Effector memory CD4-positive, alpha-beta T cell (primary cell): ENCODE data around the gene ACOXL.

Experiments used
- DNase-seq, 3 donors: peaks; one replicate each; pipeline ENCODE4 v3.0.0-alpha.2; 2020
- H3K27ac ChIP-seq: 2 replicates; pipeline ENCODE4 v1.7.0; 2013; ENCODE audit warnings: mild to moderate bottlenecking, low read length, moderate library complexity; ENCODE audit not compliant: insufficient read depth, poor library complexity, severe bottlenecking
- H3K27me3 ChIP-seq: replicated peaks from 2 replicates; pipeline ENCODE4 v1.7.0; 2013; ENCODE audit warnings: mild to moderate bottlenecking, low read length; ENCODE audit not compliant: insufficient read depth, control insufficient read depth, poor library complexity, severe bottlenecking
- H3K36me3 ChIP-seq: 2 replicates; pipeline ENCODE4 v1.7.0; 2013; ENCODE audit warnings: mild to moderate bottlenecking, low read length, moderate library complexity; ENCODE audit not compliant: control insufficient read depth, insufficient read depth
- H3K4me1 ChIP-seq: 2 replicates; pipeline ENCODE4 v1.7.0; 2013; ENCODE audit warnings: low read length, mild to moderate bottlenecking; ENCODE audit not compliant: control insufficient read depth, insufficient read depth, poor library complexity, severe bottlenecking
- H3K4me3 ChIP-seq: 2 replicates; pipeline ENCODE4 v1.7.0; 2013; ENCODE audit warnings: low read length, low read depth, mild to moderate bottlenecking; ENCODE audit not compliant: insufficient read depth, poor library complexity, severe bottlenecking
- H3K9me3 ChIP-seq: 2 replicates; pipeline ENCODE4 v1.7.0; 2013; ENCODE audit warnings: mild to moderate bottlenecking, low read length, moderate library complexity; ENCODE audit not compliant: control insufficient read depth

The ACOXL gene

DNA sequence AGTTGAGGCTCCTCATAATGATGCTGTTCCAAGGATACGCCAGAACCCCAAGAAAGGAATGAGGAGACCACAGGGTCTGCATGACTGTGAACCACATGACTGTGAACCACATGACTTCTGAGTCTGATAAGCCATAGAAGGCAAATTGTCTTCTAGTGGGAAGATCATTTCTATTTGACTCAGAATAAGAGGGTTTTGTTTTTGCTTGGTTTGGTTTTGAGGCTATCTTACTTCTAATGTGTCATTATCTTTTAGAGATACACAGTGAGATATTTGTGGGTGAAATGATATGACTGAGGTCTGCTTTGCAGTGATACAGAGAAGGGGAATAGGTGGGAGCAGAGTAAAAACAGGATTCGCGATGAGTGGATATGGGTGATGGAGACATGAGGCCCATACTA, 359.4 kb downstream of the ACOXL start:
- Histone ChIP-seq H3K36me3 (no peaks in the 10 kb centered on the region), H3K4me3 (no peak overlapping the region), H3K27ac (no peak overlapping the region), H3K4me1 (no peaks in the 10 kb centered on the region), H3K9me3 (no peaks in the 10 kb centered on the region), H3K27me3 (no peaks in the 10 kb centered on the region)
- no peak for DNase-seq

DNA sequence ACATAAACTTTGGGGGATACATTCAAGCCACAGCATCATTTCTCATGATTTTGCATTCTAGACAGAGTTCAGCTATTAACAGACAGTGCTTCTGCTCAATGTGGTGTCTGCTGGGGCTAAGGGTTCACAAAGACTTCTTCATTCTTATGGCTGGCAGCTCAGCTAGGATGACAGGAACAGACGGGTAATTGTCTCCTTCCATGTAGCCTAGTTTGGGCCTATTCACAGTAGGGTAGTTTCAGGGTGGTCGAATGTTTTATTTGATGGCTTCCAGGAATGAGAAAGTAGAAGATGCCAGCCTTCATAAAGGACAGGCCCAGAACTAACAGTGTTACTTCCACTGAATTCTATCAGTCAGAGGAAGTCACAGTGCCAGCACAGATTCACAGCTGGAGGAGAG, 362.3 kb downstream of the ACOXL start:
- H3K4me3 ChIP-seq, result no peak overlapping the region
- no peaks in the 10 kb centered on the region for H3K36me3 ChIP-seq
- no peak for DNase-seq
- no peak overlapping the region for H3K27ac ChIP-seq
- no peaks in the 10 kb centered on the region for H3K4me1 ChIP-seq
- no peaks in the 10 kb centered on the region for H3K27me3 ChIP-seq
- H3K9me3 ChIP-seq, result no peaks in the 10 kb centered on the region

DNA sequence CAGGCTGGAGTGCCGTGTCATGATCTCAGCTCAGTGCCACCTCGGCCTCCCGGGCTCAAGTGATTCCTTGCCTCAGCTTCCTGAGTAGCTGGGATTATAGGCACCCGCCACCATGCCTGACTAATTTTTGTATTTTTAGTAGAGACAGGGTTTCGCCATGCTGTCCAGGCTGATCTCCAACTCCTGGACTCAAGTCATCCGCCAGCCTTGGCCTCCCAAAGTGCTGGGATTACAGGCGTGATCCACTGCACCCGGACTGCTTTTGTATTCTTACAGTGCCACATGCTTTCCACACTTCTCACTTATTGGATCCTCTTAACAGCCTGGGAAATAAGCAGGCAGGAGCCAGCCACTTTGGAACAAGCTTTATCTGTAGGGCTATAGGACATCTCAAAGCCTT, 363.1 kb downstream of the ACOXL start:
- H3K27ac ChIP-seq, result no peak overlapping the region
- no peak for DNase-seq
- H3K36me3 ChIP-seq, result no peaks in the 10 kb centered on the region
- no peak overlapping the region for H3K4me3 ChIP-seq
- H3K4me1 ChIP-seq, result no peaks in the 10 kb centered on the region
- H3K9me3 ChIP-seq, result no peaks in the 10 kb centered on the region
- H3K27me3 ChIP-seq, result no peaks in the 10 kb centered on the region

GRCh38 chr2:111099402-111099801, 367.0 kb downstream of the ACOXL start:
- Histone ChIP-seq H3K27me3 (no peaks in the 10 kb centered on the region), H3K27ac (no peak overlapping the region)
- DNase-seq, result no peak

DNA sequence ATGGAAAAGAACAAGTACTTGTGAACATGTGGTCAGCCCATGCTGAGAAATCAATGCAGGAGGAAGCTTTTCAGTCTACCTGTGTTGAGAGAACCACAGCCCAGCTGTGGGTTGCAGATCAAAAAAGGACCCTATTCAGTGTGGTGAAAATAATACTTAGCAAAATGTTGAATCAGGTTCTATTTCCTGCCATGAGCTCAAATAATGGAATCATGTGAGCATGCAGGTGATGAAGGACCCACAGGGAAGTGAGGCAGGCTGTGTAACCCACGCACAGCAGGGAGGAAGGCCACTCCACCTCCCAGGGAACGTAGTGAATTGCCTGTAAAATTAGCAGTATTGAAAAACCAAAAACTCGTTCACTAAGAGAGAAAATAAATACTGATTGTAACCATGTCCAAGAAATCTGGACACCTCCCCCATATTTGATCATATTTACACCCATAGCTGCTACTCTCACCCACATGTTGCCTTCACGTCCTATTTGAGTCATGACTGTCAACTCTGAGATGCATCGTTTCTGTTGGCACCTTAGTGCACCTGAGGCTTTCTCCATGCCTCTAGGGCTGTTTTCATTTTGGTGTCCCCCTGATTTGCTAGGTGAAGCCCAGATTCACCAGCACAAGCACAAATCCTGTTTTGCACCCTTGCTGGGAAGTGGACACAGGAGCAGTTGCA, 367.9 kb downstream of the ACOXL start:
- Histone ChIP-seq H3K4me3 (no peak overlapping the region), H3K36me3 (no peaks in the 10 kb centered on the region), H3K9me3 (no peaks in the 10 kb centered on the region), H3K27me3 (no peaks in the 10 kb centered on the region), H3K27ac (no peak overlapping the region), H3K4me1 (no peaks in the 10 kb centered on the region)
- no peak for DNase-seq

More at GRCh38 chr2:111099402-111099801, 367.0 kb downstream of the ACOXL start:
- Histone ChIP-seq H3K9me3 (no peaks in the 10 kb centered on the region), H3K36me3 (no peaks in the 10 kb centered on the region), H3K4me3 (no peak overlapping the region), H3K4me1 (no peaks in the 10 kb centered on the region)

DNA sequence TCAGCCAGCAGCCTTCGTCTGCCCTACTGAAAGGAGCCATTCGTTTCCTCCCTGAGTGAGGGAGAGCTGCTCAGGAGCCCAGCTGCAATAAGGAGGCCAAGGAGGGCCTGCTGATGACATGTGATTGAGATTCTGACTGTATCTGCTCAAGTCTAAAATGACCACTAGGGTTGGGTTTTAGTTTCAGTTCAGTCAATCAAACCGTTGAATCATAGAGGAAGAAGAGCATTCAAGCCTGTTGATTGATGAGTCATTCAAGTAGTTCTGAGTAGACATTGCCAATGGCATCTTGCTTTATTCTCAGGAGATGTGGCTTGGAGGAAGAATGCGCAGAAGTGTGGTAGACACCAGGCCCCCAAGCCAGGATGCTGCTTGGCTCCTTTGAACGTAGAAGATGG, 368.4 kb downstream of the ACOXL start:
- no peak for DNase-seq
- Histone ChIP-seq H3K27me3 (no peaks in the 10 kb centered on the region), H3K9me3 (no peaks in the 10 kb centered on the region), H3K27ac (no peak overlapping the region), H3K36me3 (no peaks in the 10 kb centered on the region), H3K4me3 (no peak overlapping the region), H3K4me1 (no peaks in the 10 kb centered on the region)

GRCh38 chr2:111101592-111101991, 369.2 kb downstream of the ACOXL start:
- Histone ChIP-seq H3K4me3 (no peak overlapping the region), H3K27me3 (no peaks in the 10 kb centered on the region), H3K4me1 (no peaks in the 10 kb centered on the region), H3K36me3 (no peaks in the 10 kb centered on the region), H3K9me3 (no peaks in the 10 kb centered on the region), H3K27ac (no peak overlapping the region)
- no peak for DNase-seq

DNA sequence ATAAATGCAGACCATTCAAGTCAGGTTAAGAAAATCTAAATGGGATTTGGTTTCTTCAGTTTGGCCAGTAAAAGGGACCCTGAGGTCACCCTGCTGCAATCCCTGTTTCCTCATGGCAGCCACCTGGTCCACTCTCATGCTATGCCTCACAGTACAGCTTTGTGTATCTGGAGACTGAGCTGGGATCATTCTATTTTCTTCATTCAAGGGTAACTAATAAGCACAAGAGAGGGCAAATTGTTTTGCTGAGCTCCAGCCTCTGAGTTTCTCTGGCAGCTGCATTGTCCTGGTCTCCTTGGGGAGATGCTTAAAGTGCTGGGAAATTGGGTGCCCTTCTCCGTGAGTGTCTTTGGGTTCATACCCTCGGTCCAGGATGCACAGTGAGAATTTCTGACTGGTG, 369.8 kb downstream of the ACOXL start:
- no peak overlapping the region for H3K27ac ChIP-seq
- no peaks in the 10 kb centered on the region for H3K4me1 ChIP-seq
- DNase-seq, result no peak
- no peaks in the 10 kb centered on the region for H3K27me3 ChIP-seq
- no peaks in the 10 kb centered on the region for H3K36me3 ChIP-seq
- no peak overlapping the region for H3K4me3 ChIP-seq
- H3K9me3 ChIP-seq, result no peaks in the 10 kb centered on the region

DNA sequence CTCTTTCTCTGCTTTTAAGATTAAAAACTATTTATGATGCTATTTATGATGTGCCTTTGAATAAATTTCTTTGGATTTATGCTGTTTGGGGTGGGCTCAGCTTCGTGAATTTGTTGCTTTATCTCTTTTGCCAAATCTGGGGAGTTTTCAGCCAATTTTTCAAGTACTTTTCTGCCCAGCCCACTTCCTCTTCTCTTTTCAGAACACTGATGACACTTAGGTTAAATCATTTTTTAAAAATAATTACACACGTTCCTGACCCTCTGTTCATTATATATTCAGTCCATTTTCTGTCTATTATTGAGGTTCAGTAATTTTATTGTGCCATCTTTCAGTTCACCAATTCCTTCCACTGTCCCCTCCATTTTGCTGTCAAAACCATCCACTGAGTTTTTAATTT, 373.6 kb downstream of the ACOXL start:
- H3K36me3 ChIP-seq, result no peaks in the 10 kb centered on the region
- no peaks in the 10 kb centered on the region for H3K9me3 ChIP-seq
- no peak for DNase-seq
- H3K4me3 ChIP-seq, result no peak overlapping the region
- H3K27me3 ChIP-seq, result peaks cover 3% of the 10 kb centered on the region
- no peaks in the 10 kb centered on the region for H3K4me1 ChIP-seq
- H3K27ac ChIP-seq, result no peak overlapping the region

- no peak for DNase-seq
- H3K4me3 ChIP-seq, result no peak overlapping the region
- H3K27me3 ChIP-seq, result peaks cover 4% of the 10 kb centered on the region
- no peaks in the 10 kb centered on the region for H3K9me3 ChIP-seq
- no peak overlapping the region for H3K27ac ChIP-seq
- H3K4me1 ChIP-seq, result no peaks in the 10 kb centered on the region
- H3K36me3 ChIP-seq, result no peaks in the 10 kb centered on the region
Measured at GRCh38 chr2:111106706-111107105, 374.3 kb downstream of the ACOXL start.
